Esophagus muscularis mucosa (tissue), 4 donors: ENCODE measurements around the gene HEATR5B. TPM values are rescaled to one million over a fixed set of nuclear protein-coding genes. Genes with fewer than 3 reads are reported as not detected.
"Not testable (repeated sequence)": the region's sequence is repeated elsewhere in the genome, so short reads cannot be mapped to it uniquely, and the experiment has no call there.

Source experiments
- DNase-seq: peaks from one replicate; pipeline ENCODE4 v3.0.0-alpha.2; 2017; ENCODE audit errors: extremely low spot score
- H3K27ac ChIP-seq, 4 donors: fragments of 200-600 bp; sonication (generic); replicated peaks in 1 of 4; 1 replicate in 3 of 4; 2 replicates in 1 of 4; pipeline ENCODE4 v1.5.1; 2016 to 2019; ENCODE audit warnings: mild to moderate bottlenecking in 1 of 4
- H3K27me3 ChIP-seq, 4 donors: fragments of 200-600 bp; sonication (generic); one replicate each; pipeline versions ENCODE4 v1.5.1 to v1.6.0; 2016 to 2019
- H3K36me3 ChIP-seq, 4 donors: fragments of 200-600 bp; sonication (generic); one replicate each; pipeline ENCODE4 v1.5.1; 2016 to 2019
- H3K4me1 ChIP-seq, 4 donors: fragments of 200-600 bp; sonication (generic); one replicate each; pipeline ENCODE4 v1.5.1; 2016 to 2019
- H3K4me3 ChIP-seq, 4 donors: fragments of 200-600 bp; sonication (generic); 1 replicate in 2 of 4; 2 replicates in 2 of 4; pipeline ENCODE4 v1.5.1; 2016 to 2019; ENCODE audit warnings: mild to moderate bottlenecking in 4 of 4, moderate library complexity in 1 of 4
- H3K9me3 ChIP-seq, 4 donors: fragments of 200-600 bp; sonication (generic); 1 replicate in 3 of 4; 2 replicates in 1 of 4; pipeline ENCODE4 v1.5.1; 2016 to 2019
- CTCF ChIP-seq, 3 experiments: fragments of 200-600 bp in 2 of 3; fragments of 450-650 bp in 1 of 3; sonication (generic) in 2 of 3; IDR thresholded peaks; one replicate each; pipeline ENCODE4 v1.5.1; 2017 to 2019; ENCODE audit warnings: antibody characterized with exemption in 3 of 3, mild to moderate bottlenecking in 2 of 3, moderate library complexity in 1 of 3
- EP300 ChIP-seq: sonication (generic); formaldehyde crosslinking; IDR thresholded peaks from one replicate; pipeline ENCODE4 v1.6.1; 2017; ENCODE audit warnings: antibody characterized with exemption
- POLR2A ChIP-seq: fragments of 450-650 bp; IDR thresholded peaks from one replicate; pipeline ENCODE4 v1.6.1; 2017; ENCODE audit warnings: antibody characterized with exemption, moderate library complexity, mild to moderate bottlenecking, low read depth
- POLR2AphosphoS5 ChIP-seq, 2 donors: sonication (generic); formaldehyde crosslinking; IDR thresholded peaks; one replicate each; pipeline ENCODE4 v1.6.1; 2017; ENCODE audit warnings: antibody characterized with exemption in 2 of 2
- WGBS: methylation state at CpG from one replicate; pipeline ENCODE4 v1.1.5; 2018; 5-methylcytosine and 5-hydroxymethylcytosine counted together
- intact Hi-C: fragments of 100-400 bp; cut with DNase I; formaldehyde crosslinking; loops from one replicate; pipeline ENCODE4 v1.15.1; 2023
- total RNA-seq, 4 donors: library from RNA; depleted of rRNA; stranded (reverse); fragments of >200 nt; gene quantifications; one replicate each; pipeline versions ENCODE4 v1.1.0 to v1.2.1, GENCODE V29; 2016

The HEATR5B gene
- total RNA-seq, 4 donors from 2014 or later = 14.6 to 21.2 (median 16.7) TPM

GRCh38 chr2:36951027-36951518 is 133.1 kb downstream of the HEATR5B start:
- no peaks in the 10 kb centered on the region for H3K36me3 ChIP-seq
- TF ChIP-seq POLR2AphosphoS5 (IDR thresholded peaks at IDR 0.05) (no peak), EP300 (no peak), CTCF (IDR thresholded peaks at IDR 0.05) (no peak), POLR2A (no peak)
- H3K27ac ChIP-seq = no peak overlapping the region
- no peak overlapping the region for H3K4me3 ChIP-seq
- no peaks in the 10 kb centered on the region for H3K27me3 ChIP-seq
- WGBS = 75% methylated on average over 2 of the region's 2 CpGs
- intact Hi-C loops = no loop called here
- H3K4me1 ChIP-seq = peaks cover 16 to 29% (median 24%) of the 10 kb centered on the region in 4 donors
- DNase-seq = no peak
- H3K9me3 ChIP-seq = no peaks in the 10 kb centered on the region

- Histone ChIP-seq H3K4me3 (no peak overlapping the region), H3K27ac (no peak overlapping the region), H3K27me3 (no peaks in the 10 kb centered on the region), H3K9me3 (no peaks in the 10 kb centered on the region), H3K36me3 (no peaks in the 10 kb centered on the region), H3K4me1 (peaks cover 16 to 22% (median 21%) of the 10 kb centered on the region in 4 donors)
- 90% methylated on average over 1 of the region's 1 CpG for WGBS
- no peak for TF ChIP-seq EP300
- no peak for TF ChIP-seq POLR2A
- no peak for TF ChIP-seq POLR2AphosphoS5 (IDR thresholded peaks at IDR 0.05)
- no peak for TF ChIP-seq CTCF (IDR thresholded peaks at IDR 0.05)
- DNase-seq = no peak
- intact Hi-C loops = no loop called here
Measured at GRCh38 chr2:36949845-36950244, 134.3 kb downstream of the HEATR5B start.

- H3K27ac ChIP-seq, intact Hi-C loops, H3K36me3 ChIP-seq, DNase-seq, H3K4me3 ChIP-seq, H3K9me3 ChIP-seq, H3K4me1 ChIP-seq, H3K27me3 ChIP-seq: not testable (repeated sequence)
- WGBS = 91% methylated on average over 10 of the region's 10 CpGs
Measured at GRCh38 chr2:36945240-36945639, 138.9 kb downstream of the HEATR5B start.

GRCh38 chr2:36941867-36942266 is 142.3 kb downstream of the HEATR5B start:
- H3K4me1 ChIP-seq = no peaks in the 10 kb centered on the region
- no peak for DNase-seq
- no peak overlapping the region for H3K27ac ChIP-seq
- H3K4me3 ChIP-seq = no peak overlapping the region
- intact Hi-C loops = no loop called here
- WGBS = 96% methylated on average over 4 of the region's 4 CpGs
- H3K27me3 ChIP-seq = no peaks in the 10 kb centered on the region
- no peak for TF ChIP-seq EP300
- H3K9me3 ChIP-seq = no peaks in the 10 kb centered on the region
- no peaks in the 10 kb centered on the region for H3K36me3 ChIP-seq

- H3K4me1 ChIP-seq, H3K27me3 ChIP-seq, H3K9me3 ChIP-seq, DNase-seq, H3K36me3 ChIP-seq, H3K4me3 ChIP-seq, H3K27ac ChIP-seq, intact Hi-C loops: not testable (repeated sequence)
Measured at GRCh38 chr2:36936526-36936925, 147.6 kb downstream of the HEATR5B start.

GRCh38 chr2:36931688-36932087 is 152.5 kb downstream of the HEATR5B start:
- peaks cover 9 to 11% (median 10%) of the 10 kb centered on the region in 4 donors for H3K4me1 ChIP-seq
- H3K9me3 ChIP-seq, intact Hi-C loops, DNase-seq, H3K27ac ChIP-seq, H3K4me3 ChIP-seq, H3K36me3 ChIP-seq, H3K27me3 ChIP-seq: not testable (repeated sequence)
- 98% methylated on average over 6 of the region's 6 CpGs for WGBS

Other genes with a start within 250 kb of the HEATR5B start
- 10 to 100 TPM; 17.6 to 21.8 (median 20.0) TPM for gene STRN, start 117.8 kb downstream of the HEATR5B start, total RNA-seq
- 10 to 100 TPM in 1 of 4 donors, 1 to 10 TPM in 3; 5.0 to 10.8 (median 6.5) TPM for gene GPATCH11, start 146 bp upstream of the HEATR5B start, total RNA-seq
- gene EIF2AK2, start 72.6 kb upstream of the HEATR5B start, total RNA-seq = 10 to 100 TPM; 23.7 to 28.4 (median 27.8) TPM
- not detected for gene SULT6B1, start 104.3 kb upstream of the HEATR5B start, total RNA-seq
- 10 to 100 TPM; 25.2 to 31.6 (median 28.2) TPM for gene CEBPZOS, start 112.1 kb upstream of the HEATR5B start, total RNA-seq
- 10 to 100 TPM; 22.4 to 34.5 (median 30.0) TPM for gene CEBPZ, start 147.2 kb upstream of the HEATR5B start, total RNA-seq
- gene NDUFAF7, start 147.3 kb upstream of the HEATR5B start, total RNA-seq = 10 to 100 TPM; 12.3 to 16.3 (median 13.4) TPM
- 10 to 100 TPM; 31.8 to 47.3 (median 36.3) TPM for gene PRKD3, start 240.5 kb upstream of the HEATR5B start, total RNA-seq